ENCODE results near the gene FOXP3. TPM values are rescaled to one million over a fixed set of nuclear protein-coding genes. Genes with fewer than 3 reads are reported as not detected.

The FOXP3 gene
- total RNA-seq, 4 donors from 2014 or later: not detected

DNA sequence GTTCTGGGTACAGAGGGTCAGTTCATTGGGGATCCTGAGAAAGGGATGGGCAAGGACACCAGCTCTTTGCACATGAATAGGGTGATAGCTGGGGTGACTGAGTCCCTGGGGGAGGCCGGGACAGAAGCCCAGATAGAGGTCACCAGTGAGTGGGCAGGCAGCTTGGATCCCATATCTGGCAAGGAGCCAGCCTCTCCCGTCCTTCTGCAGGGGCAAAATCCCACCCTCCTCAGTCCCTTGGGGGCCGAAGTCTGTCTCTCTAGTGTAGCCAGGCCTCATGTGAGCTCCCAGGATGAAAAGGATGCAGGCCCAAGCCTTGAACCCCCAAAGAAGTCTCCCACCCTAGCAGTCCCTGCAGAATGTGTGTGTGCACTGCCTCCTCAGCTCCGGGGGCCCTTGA, 22.1 kb upstream of the FOXP3 start:
- intact Hi-C loops (cut with DNase I; ENCODE audit: low total_unique reads) (no loop called here), in situ Hi-C loops (cut with MboI; ENCODE audit: low pct_ligation_motif_present in 1 of 4, low pct_unique_long_range_greater_than_20kb in 1 of 4, low sequenced_read_pairs in 3 of 4) (no loop called here)
- no peaks in the 10 kb centered on the region for H3K9me3 ChIP-seq

DNA sequence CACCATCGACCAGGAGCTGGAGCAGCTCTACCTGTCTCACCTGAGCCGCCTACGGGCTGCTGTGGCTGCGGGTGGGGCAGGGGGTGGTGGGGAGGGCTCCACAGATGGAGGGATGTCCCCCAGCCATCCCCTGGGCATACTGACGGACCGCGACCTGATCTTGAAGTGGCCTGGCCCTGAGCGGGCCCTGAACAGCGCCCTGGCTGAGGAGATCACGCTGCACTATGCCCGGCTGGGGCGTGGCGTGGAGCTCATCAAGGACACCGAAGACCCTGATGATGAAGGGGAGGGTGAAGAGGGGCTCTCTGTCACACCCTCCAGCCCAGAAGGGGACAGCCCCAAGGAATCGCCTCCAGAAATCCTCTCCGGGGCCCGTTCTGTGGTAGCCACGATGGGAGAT, 21.6 kb upstream of the FOXP3 start:
- Histone ChIP-seq H3K27me3 (no peaks in the 10 kb centered on the region), H3K36me3 (no peaks in the 10 kb centered on the region), H3K4me3 (no peak overlapping the region), H3K27ac (no peak overlapping the region), H3K9me3 (no peaks in the 10 kb centered on the region), H3K4me1 (no peaks in the 10 kb centered on the region)
- no peak for TF ChIP-seq POLR2AphosphoS5 (IDR thresholded peaks at IDR 0.05)
- no peak for TF ChIP-seq POLR2A (IDR thresholded peaks at IDR 0.05)
- TF ChIP-seq, protein P1, sequence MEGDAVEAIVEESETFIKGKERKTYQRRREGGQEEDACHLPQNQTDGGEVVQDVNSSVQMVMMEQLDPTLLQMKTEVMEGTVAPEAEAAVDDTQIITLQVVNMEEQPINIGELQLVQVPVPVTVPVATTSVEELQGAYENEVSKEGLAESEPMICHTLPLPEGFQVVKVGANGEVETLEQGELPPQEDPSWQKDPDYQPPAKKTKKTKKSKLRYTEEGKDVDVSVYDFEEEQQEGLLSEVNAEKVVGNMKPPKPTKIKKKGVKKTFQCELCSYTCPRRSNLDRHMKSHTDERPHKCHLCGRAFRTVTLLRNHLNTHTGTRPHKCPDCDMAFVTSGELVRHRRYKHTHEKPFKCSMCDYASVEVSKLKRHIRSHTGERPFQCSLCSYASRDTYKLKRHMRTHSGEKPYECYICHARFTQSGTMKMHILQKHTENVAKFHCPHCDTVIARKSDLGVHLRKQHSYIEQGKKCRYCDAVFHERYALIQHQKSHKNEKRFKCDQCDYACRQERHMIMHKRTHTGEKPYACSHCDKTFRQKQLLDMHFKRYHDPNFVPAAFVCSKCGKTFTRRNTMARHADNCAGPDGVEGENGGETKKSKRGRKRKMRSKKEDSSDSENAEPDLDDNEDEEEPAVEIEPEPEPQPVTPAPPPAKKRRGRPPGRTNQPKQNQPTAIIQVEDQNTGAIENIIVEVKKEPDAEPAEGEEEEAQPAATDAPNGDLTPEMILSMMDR (IDR thresholded peaks at IDR 0.05): no peak
- no peak for TF ChIP-seq EP300 (IDR thresholded peaks at IDR 0.05; ENCODE audit: low read depth)
- WGBS, 2 donors (ENCODE audit: low coverage in 1 of 2): 96% methylated on average over 15 of the region's 18 CpGs; no CpG with 5 or more reads in 1 of the 2 donors
- intact Hi-C loops (cut with DNase I; ENCODE audit: low total_unique reads): no loop called here
- DNase-seq: no peak
- in situ Hi-C loops (cut with MboI; ENCODE audit: low pct_ligation_motif_present in 1 of 4, low pct_unique_long_range_greater_than_20kb in 1 of 4, low sequenced_read_pairs in 3 of 4): no loop called here

More for the DNA sequence above, 22.1 kb upstream of the FOXP3 start:
- Histone ChIP-seq H3K4me1 (no peaks in the 10 kb centered on the region), H3K27ac (no peak overlapping the region), H3K27me3 (no peaks in the 10 kb centered on the region), H3K36me3 (no peaks in the 10 kb centered on the region), H3K4me3 (no peak overlapping the region)
- 65% methylated on average over 4 of the region's 4 CpGs; no CpG with 5 or more reads in 1 of the 2 donors for WGBS, 2 donors (ENCODE audit: low coverage in 1 of 2)
- DNase-seq: no peak
- TF ChIP-seq, protein P1 (IDR thresholded peaks at IDR 0.05): no peak
- no peak for TF ChIP-seq EP300 (IDR thresholded peaks at IDR 0.05; ENCODE audit: low read depth)
- TF ChIP-seq POLR2A (IDR thresholded peaks at IDR 0.05): no peak
- no peak for TF ChIP-seq POLR2AphosphoS5 (IDR thresholded peaks at IDR 0.05)

DNA sequence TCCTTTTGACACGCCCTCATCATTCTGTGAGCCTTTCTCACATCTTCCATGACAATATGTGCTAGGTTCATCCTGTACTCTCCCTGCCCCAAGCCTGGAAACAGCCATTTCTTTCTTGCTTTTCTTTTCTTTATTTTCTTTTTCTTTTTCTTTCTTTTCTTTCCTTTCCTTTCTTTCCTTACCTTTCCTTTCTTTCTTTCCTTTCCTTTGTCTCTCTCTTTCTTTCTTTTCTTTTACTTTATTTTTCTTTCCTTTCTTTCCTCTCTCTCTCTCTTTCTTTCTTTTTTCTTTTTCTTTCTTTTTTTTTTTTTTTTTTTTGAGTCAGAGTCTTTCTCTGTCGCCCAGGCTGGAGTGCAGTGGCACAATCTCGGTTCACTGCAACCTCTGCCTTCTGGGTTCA, 19.7 kb upstream of the FOXP3 start:
- intact Hi-C loops (cut with DNase I; ENCODE audit: low total_unique reads) (no loop called here), in situ Hi-C loops (cut with MboI; ENCODE audit: low pct_ligation_motif_present in 1 of 4, low pct_unique_long_range_greater_than_20kb in 1 of 4, low sequenced_read_pairs in 3 of 4) (no loop called here)
- 88% methylated on average over 3 of the region's 3 CpGs; no CpG with 5 or more reads in 1 of the 2 donors for WGBS, 2 donors (ENCODE audit: low coverage in 1 of 2)

DNA sequence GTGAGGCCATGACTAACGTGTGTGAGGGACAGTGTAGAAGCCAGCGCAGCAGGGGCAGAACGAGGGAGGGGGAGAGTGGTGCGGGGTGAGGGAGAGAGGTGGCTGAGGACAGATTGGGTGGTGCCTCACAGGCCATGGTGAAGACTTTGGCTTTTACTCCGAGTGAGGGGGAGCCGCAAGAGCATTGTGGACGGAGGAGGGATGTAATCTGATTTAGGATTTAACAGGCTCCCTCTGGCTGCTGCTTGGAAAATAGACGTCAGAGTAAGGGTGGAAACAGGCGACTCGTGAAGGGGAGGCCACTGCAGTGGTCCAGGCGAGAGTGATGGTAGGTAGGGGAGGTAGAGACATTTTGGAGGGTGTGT, 18.1 kb upstream of the FOXP3 start:
- Histone ChIP-seq H3K4me1 (no peaks in the 10 kb centered on the region), H3K9me3 (no peaks in the 10 kb centered on the region), H3K27ac (no peak overlapping the region), H3K4me3 (no peak overlapping the region), H3K27me3 (no peaks in the 10 kb centered on the region), H3K36me3 (no peaks in the 10 kb centered on the region)
- intact Hi-C loops (cut with DNase I; ENCODE audit: low total_unique reads) (no loop called here), in situ Hi-C loops (cut with MboI; ENCODE audit: low pct_ligation_motif_present in 1 of 4, low pct_unique_long_range_greater_than_20kb in 1 of 4, low sequenced_read_pairs in 3 of 4) (no loop called here)
- TF ChIP-seq, protein P1 (IDR thresholded peaks at IDR 0.05): peak in 1 of 5 experiments; percentile 7
- TF ChIP-seq POLR2AphosphoS5 (IDR thresholded peaks at IDR 0.05) (no peak), POLR2A (IDR thresholded peaks at IDR 0.05) (no peak)
- WGBS, 2 donors (ENCODE audit: low coverage in 1 of 2): 40% methylated on average over 11 of the region's 11 CpGs; no CpG with 5 or more reads in 1 of the 2 donors
- no peak for DNase-seq

More for the DNA sequence above, 19.7 kb upstream of the FOXP3 start:
- no peaks in the 10 kb centered on the region for H3K9me3 ChIP-seq
- H3K27ac ChIP-seq: no peak overlapping the region
- no peaks in the 10 kb centered on the region for H3K27me3 ChIP-seq
- no peak for DNase-seq
- H3K4me3 ChIP-seq: no peak overlapping the region
- H3K4me1 ChIP-seq: no peaks in the 10 kb centered on the region
- TF ChIP-seq, protein P1 (IDR thresholded peaks at IDR 0.05): no peak
- TF ChIP-seq EP300 (IDR thresholded peaks at IDR 0.05; ENCODE audit: low read depth) (no peak), POLR2AphosphoS5 (IDR thresholded peaks at IDR 0.05) (no peak), POLR2A (IDR thresholded peaks at IDR 0.05) (no peak)
- no peaks in the 10 kb centered on the region for H3K36me3 ChIP-seq

All from transverse colon (tissue), 4 donors.